Measurements from ENCODE around the gene GARIN5B. TPM values are rescaled to one million over a fixed set of nuclear protein-coding genes. Genes with fewer than 3 reads are reported as not detected.

The GARIN5B gene
- total RNA-seq, 1 experiment from 2014 or later = 0.13 TPM

DNA sequence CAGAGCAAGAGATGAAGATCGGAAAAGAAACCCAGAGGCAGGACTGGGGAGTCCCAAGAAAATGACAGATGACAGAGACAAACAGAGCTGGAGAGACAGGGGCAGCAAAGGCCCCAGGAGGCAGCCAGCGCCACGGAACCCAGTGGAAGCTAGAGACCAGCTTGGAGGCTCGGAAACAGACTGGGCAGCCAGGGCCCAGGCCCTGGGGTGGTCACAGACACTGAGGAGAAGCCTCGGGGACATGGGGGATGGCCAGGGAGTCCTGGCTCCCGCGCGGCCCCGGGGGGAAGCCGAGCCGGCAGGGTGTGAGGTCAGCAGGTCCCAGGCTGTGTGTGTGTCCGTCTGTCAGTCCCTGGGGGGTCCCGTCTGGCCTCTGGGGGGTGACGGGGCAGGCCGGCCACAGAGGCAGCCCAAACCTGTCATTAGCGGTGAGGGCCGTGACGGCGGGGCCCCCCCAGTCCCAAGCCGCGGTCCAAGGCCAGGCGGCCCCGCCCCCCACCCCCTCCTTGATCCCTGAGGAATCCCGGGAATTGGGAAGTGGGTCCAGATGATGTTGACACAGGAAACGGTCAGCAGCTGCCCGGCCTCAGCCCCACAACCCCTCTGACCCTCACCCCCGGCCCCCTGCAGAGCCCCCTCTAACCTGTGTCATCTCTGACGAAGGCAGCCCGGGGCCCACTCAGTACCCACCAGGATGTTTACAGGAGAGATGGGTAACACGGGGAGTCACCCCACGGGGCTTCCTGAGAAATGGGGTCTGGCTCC, 11.1 kb upstream of the GARIN5B start:
- Histone ChIP-seq H3K9me3 (ENCODE audit: control insufficient read depth, low read depth, low read length) (no peaks in the 10 kb centered on the region), H3T11ph (ENCODE audit: low read length) (no peak overlapping the region), H3K27me3 (ENCODE audit: insufficient read depth, low read length) (peaks cover 5% of the 10 kb centered on the region; the same call in 1 of the 2 replicates), H4K91ac (ENCODE audit: insufficient read length, low read depth, low read length) (no peak overlapping the region), H3K18ac (ENCODE audit: insufficient read length, low read depth, low read length) (no peak overlapping the region), H3K4ac (ENCODE audit: low read depth, low read length) (no peak overlapping the region), H3K9ac (ENCODE audit: extremely low read depth, insufficient read length, low read length) (no peak overlapping the region), H3K27ac (ENCODE audit: insufficient read length, low read depth, low read length) (no peak overlapping the region), H4K5ac (ENCODE audit: insufficient read length, low read depth, low read length) (no peak overlapping the region), H2AFZ (ENCODE audit: low read length) (no peak overlapping the region), H2BK120ac (ENCODE audit: low read depth, low read length, poor library complexity, severe bottlenecking) (no peak overlapping the region), H3K4me2 (ENCODE audit: insufficient read depth, insufficient read length, low read length) (peak overlapping the region; percentile 33), H3K79me1 (ENCODE audit: insufficient read depth, low read depth, low read length, poor library complexity, severe bottlenecking) (no peaks in the 10 kb centered on the region), H2AK5ac (ENCODE audit: insufficient read length, low read length) (no peak overlapping the region), H3K56ac (ENCODE audit: insufficient read length, low read depth, low read length) (no peak overlapping the region), H3K23me2 (ENCODE audit: insufficient read length, low read depth, low read length, poor library complexity, severe bottlenecking) (peaks cover 17% of the 10 kb centered on the region), H4K8ac (replicated peaks; ENCODE audit: insufficient read length, low read depth, low read length) (no peak overlapping the region), H4K20me1 (ENCODE audit: control insufficient read depth, insufficient read depth, insufficient read length) (no peaks in the 10 kb centered on the region), H2BK5ac (ENCODE audit: insufficient read length, low read length) (no peak overlapping the region), H2BK15ac (ENCODE audit: low read depth, low read length) (no peak overlapping the region), H2BK20ac (ENCODE audit: low read depth, low read length, poor library complexity, severe bottlenecking) (no peak overlapping the region), H3K14ac (ENCODE audit: insufficient read depth, low read length) (no peak overlapping the region; the same call in 1 of the 2 replicates), H3K79me2 (ENCODE audit: insufficient read depth, low read length) (no peaks in the 10 kb centered on the region), H2BK12ac (ENCODE audit: insufficient read length, low read depth, low read length) (no peak overlapping the region), H3K4me1 (ENCODE audit: insufficient read depth, low read length) (no peaks in the 10 kb centered on the region; the same call in 1 of the 2 replicates), H3K23ac (ENCODE audit: insufficient read length, low read depth, low read length) (no peak overlapping the region)
- TF ChIP-seq, protein P1, sequence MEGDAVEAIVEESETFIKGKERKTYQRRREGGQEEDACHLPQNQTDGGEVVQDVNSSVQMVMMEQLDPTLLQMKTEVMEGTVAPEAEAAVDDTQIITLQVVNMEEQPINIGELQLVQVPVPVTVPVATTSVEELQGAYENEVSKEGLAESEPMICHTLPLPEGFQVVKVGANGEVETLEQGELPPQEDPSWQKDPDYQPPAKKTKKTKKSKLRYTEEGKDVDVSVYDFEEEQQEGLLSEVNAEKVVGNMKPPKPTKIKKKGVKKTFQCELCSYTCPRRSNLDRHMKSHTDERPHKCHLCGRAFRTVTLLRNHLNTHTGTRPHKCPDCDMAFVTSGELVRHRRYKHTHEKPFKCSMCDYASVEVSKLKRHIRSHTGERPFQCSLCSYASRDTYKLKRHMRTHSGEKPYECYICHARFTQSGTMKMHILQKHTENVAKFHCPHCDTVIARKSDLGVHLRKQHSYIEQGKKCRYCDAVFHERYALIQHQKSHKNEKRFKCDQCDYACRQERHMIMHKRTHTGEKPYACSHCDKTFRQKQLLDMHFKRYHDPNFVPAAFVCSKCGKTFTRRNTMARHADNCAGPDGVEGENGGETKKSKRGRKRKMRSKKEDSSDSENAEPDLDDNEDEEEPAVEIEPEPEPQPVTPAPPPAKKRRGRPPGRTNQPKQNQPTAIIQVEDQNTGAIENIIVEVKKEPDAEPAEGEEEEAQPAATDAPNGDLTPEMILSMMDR (conservative IDR thresholded peaks at IDR 0.05) = no peak
- no peak for DNase-seq
- Mint-ChIP-seq H3K27ac (peak overlapping the region in 2 of 3 experiments; percentile 17 to 55; a peak in 3 of 7 replicates), H3K4me3 (peak overlapping the region; percentile 4 to 51; a peak in 3 of 5 replicates), H3K36me3 (ENCODE audit: insufficient read depth in 1 of 3, low read depth in 3 of 3) (peaks cover 0 to 6% (median 0%) of the 10 kb centered on the region in 3 experiments; a peak in 1 of 7 replicates), H3K9me3 (peaks cover 0 to 5% of the 10 kb centered on the region in 2 experiments; a peak in 2 of 5 replicates), H3K4me1 (peaks cover 41 to 57% of the 10 kb centered on the region in 2 experiments), H3K27me3 (ENCODE audit: low read depth) (peaks cover 70% of the 10 kb centered on the region)
- WGBS (ENCODE audit: extremely low coverage, insufficient read length, low lambda C conversion rate) = no CpG with 5 or more reads among the region's 31 CpGs
